Measurements from ENCODE around the gene CIDEB.
A peak's percentile ranks its signal among the peaks of the same experiment; 100 is the strongest.
"Not testable (repeated sequence)": the region's sequence is repeated elsewhere in the genome, so short reads cannot be mapped to it uniquely, and the experiment has no call there.

CIDEB gene

DNA sequence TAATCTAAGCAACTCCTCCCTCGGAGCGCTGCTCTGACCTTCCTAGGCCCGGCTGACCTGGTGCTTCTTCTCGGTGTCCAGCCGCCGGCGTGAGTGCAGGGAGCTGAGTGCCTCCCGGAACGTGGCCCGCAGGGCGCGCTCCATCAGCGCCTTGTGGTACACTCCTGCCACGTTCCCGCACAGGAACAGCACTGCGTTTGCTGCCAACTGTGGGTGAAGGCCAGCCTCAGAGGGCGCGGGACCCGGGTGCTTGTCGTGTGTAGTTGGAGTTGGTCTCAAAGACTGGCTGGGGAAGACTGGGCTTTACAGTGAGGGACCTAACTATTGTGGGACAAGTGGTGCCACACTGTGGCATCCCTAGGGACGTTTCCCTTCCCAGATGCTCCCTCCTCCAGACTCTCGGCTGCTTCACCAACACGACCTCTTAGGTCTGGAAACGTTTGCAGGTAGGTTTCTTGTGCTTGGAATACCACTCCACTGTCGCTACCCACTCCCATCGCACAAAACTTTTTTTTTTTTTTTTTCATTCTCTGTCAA is 24.0 kb upstream of the CIDEB start:
- DNase-seq = no peak

DNA sequence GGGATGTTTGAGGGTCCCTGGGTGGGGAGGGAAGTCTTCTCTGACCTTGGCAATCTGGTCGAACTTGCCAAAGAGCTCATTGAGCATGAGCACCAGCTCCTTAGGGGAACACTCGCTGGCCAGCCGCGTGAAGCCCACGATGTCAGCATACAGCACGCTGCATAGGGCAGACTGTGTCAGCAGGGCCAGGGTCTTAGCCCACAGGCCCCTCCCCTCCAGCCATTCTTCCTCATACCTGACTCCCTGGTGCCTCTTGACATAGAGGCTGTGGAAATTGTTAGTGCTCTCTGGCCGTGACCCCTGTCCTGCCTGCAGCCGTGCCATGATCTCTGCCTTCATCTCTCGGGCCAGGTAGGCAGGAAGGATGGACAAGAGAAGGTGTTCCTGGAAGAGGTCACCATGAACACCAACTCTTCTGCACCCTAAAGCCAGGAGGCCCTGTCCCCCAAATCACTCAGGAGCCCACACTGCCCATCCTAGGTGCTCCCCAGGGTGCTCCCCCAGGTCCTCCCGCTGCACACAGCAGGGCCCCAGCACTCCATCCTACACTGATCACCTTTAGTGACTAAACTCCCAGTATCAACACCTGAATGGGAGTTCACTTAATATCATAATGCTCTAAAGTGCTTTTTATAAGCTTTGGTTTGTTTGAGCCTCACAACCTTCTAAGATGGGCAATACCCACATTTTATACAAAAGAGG is 23.3 kb upstream of the CIDEB start:
- DNase-seq = no peak

DNA sequence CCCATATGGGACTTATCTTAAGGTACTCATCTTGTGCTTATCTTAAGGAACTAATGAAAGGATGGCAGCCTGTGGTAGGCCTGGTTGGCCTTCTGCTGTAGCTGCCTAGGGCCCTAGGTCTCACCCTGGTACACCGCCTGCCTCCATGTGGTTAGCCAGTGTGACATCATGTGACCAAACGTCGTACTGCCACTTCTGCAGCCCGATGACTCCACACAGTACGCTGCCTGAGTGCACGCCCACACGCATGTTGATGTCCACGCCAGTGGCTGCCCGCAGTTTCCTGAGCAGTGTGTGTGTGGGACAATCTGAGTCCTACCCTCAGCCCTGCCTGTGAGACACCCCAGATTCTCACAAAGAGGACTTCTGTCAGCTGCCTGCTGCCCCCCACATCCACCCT is 22.0 kb upstream of the CIDEB start:
- peak; percentile 71 for DNase-seq

DNA sequence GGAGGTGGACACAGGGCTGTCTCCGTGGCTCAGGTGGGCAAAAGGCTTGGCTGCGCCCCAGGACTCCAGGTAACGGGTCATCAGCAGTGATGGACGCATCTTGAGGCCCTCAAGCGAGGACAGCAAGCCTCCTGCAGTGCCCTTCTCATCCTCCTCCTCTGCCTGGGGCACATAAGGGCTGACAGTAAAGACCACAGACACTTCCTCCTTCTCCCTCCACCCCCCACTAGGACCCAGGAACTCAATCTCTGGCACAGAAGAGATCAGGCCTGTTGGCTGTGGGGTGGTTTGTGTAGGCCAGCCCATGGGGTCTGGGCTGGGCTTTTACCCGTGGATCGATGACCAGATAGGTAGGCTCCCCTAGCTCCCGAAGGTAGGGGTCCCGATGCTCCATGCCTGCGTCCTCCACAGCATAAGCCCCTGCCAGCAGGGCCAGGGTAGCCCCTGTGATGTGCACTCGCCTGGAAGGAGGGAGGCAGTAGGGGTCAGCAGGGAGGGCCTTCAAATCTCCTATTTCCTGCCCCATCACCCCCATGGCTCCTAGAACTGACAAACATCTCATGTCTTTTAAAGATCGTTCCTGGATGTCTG is 21.4 kb upstream of the CIDEB start:
- DNase-seq = no peak

DNA sequence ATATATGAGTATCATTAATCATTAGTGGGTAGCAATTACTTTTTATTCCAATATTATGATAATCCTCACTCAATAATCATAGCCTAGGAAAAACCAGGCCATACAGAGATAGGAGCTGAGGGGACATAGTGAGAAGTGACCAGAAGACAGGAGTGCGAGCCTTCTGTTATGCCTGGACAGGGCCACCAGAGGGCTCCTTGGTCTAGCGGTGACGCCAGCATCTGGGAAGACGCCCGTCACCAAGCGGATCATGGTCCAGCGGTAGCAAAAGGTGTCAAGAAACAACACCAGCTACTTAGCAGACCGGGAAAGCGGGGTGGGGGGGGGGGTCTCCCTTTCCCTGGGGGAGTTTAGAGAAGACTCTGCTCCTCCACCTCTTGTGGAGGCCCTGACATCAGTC is 20.1 kb upstream of the CIDEB start:
- not testable (repeated sequence) for DNase-seq

DNA sequence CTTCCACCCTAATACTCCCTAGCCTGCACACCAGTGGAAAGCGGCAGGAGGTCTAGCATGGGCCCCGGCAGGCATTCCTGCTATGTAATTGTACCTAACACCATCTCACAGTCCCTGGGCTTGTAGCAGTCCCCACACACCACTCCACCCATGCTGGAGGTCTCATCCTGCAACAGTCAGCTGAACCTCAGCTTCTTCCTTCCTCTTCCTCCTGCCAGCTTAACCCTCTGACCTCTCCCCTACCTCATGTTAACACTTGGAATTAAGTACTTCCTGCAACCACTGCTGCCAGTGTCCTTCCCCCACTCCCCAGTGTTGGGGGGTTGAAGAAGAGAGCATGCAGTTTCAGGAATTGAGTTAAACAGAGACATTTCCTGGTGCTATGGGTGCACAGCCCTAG is 19.5 kb upstream of the CIDEB start:
- no peak for DNase-seq

DNA sequence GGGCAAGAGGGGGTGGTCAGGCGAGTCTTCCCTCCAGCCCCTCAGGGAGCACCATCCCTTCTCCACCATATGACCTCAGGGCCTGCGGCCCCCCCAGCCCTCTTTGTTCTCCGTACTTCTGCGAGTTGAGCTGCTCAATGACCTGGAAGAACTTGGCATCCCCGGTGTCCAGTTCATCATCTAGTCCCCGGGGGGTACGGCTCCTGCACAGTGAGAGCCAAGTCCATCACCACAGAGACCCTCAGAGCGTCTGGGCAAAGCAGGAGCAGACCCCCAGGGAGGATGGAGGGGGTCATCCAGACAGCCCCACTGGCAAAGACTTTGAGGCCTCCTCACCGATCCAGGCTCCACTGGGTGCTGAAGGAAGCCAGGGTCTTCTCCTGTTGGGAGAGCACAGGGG is 18.2 kb upstream of the CIDEB start:
- DNase-seq = no peak

DNA sequence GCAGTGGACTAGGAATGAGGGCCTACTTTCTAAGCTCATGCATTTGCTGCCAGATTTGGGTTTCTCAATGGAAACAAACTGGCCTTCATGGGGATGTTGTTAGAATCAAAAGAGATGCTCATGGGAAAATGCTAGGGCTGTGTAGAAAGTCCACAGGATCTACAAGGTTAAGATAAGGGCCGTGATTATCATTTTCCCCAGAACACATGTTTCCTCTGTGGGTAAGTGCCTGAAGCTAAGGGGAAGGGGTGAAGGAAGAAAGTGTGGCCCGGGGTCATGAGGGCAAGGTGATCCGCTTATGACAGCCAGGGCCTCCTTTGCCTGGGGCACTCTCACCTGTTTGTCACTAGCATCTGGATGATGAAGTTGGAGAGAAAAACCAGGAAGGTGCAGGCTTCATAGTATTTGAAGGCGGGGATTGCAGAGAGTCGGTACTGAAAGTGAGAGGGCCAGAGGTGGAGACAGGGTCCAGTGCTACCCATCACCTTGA is 17.3 kb upstream of the CIDEB start:
- DNase-seq = no peak

DNA sequence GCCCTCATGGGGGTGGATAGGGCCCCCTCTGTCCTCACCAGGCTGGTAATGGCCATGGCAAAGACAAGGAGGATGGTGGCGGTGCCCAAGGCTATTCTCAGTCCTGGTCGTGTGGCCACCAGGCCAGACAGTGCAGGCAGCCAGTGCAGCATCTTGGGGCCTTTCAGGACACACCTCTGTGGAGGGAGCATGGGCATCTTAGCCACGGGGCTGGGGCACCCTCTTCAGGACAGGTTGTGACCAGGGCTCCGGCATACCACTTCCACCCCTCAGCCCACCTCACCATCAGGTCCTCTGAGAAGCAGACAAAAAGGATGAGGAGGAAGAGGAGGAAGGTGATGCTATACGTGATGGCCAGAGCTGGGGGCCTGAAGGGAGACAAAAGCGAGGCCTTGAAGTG is 16.2 kb upstream of the CIDEB start:
- DNase-seq = no peak

DNA sequence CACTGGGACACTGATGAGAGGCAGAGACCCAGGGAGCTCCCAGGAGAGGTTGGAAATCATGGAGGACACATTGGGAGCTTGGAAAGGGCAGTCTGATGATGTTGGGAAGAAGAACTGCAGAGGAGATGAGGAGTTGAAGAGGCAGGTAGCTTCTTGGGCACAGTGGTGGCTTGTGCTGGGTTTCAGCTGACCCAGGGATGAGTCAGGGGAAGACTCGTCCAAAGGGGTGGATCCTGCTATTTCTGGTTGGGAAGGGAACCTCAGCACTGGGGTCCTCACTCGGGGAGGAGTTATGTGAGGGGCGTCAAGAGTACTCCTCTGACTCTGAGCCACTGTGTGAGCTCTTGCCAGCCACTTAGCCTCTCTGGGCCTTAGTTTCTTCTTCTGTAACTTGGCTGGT is 15.6 kb upstream of the CIDEB start:
- DNase-seq = no peak

DNA sequence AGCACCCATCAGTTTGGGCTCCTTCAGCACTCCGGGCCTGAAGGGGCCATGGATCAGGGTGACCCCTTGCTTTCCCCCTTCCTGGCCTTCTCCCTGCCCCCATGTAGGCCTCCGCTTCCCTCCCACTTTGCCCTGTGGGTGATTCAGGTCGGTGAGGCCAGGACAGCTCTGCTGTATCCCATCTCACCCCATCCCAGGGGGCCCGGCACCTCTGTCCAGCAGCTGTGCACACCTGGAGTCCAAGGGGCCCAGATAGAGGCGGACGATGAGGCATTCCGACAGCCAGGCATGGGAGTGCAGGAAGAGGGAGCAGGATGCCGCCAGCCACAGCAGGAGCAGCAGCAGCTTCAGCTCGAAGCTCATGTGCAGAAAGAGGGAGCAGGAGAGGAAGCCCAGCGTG is 14.9 kb upstream of the CIDEB start:
- DNase-seq = no peak

DNA sequence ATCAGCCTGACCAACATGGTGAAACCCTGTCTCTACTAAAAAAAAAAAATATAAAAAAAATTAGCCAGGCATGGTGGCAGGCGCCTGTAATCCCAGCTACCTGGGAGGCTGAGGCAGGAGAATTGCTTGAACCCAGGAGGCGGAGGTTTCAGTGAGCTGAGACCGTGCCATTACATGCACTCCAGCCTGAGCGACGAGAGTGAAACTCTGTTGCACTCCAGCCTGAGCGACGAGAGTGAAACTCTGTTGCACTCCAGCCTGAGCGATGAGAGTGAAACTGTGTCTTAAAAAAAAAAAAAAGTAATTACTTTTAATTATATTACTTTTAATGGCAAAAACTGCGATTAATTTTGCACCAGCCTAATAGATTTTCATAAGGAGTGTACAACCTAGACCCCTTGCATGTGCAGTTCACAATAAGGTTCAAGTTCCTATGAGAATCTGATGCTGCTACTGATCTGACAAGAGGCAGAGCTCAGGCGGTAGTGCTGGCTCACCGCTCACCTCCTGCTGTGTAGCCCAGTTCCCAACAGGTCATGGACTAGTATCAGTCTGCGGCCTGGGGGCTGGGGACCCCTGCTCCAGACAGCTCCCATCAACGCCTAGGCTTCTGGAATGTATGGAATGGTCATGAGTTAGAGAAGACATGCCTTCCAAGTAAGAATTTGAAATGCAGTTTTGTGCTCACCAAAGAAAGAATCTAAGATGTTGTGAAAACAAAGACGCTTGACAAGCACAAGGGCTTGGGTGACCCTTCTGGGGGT is 13.6 kb upstream of the CIDEB start:
- no peak for DNase-seq

DNA sequence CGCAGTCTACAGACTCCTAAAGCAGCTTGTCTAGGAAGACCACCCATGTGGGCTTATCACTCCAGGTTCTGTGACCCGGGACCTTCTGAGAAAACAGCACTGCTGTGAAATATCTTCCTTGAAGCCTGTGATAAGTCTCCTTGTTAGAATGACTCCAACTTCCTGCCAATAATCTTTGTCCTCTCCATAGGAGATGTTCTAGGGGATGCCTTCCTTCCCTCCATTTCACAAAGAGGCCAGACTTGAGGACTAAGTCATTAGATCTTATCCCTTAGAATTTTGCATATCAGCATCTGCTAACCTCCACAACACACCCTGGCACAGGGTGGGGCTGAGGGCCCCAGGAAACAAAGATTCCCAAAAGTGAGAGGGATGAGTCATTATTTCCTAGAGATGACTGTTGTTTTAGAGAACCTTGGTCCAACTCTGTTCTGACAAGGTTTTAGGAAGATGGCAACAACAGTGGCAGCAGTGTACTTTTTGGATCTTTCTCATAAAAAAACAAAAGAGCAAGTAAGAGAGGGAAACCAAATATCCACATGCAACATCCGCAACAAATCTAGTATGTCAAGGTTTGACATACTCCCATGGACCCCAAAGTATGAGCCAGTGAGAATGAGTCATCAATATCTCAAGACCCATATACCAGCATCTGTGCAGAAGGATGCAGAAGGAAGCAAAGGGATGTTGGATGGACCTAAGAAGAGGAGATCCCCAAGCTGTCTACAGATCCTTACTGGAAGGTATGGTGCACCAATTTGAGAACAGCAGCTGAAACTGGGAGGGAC is 9.6 kb upstream of the CIDEB start:
- no peak for DNase-seq

DNA sequence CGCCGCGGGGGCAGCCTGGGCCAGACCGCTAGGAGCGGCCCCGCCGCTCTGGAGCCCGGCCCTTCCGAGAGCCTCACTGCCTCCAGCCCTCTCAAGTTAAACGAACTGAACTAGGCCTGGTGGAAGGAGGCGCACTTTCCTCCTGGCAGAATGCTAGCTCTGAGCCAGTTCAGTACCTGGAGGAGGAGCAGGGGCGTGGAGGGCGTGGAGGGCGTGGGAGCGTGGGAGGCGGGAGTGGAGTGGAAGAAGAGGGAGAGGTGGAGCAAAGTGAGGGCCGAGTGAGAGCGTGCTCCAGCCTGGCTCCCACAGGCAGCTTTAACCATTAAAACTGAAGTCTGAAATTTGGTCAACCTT is 8.8 kb upstream of the CIDEB start:
- DNase-seq = no peak

DNA sequence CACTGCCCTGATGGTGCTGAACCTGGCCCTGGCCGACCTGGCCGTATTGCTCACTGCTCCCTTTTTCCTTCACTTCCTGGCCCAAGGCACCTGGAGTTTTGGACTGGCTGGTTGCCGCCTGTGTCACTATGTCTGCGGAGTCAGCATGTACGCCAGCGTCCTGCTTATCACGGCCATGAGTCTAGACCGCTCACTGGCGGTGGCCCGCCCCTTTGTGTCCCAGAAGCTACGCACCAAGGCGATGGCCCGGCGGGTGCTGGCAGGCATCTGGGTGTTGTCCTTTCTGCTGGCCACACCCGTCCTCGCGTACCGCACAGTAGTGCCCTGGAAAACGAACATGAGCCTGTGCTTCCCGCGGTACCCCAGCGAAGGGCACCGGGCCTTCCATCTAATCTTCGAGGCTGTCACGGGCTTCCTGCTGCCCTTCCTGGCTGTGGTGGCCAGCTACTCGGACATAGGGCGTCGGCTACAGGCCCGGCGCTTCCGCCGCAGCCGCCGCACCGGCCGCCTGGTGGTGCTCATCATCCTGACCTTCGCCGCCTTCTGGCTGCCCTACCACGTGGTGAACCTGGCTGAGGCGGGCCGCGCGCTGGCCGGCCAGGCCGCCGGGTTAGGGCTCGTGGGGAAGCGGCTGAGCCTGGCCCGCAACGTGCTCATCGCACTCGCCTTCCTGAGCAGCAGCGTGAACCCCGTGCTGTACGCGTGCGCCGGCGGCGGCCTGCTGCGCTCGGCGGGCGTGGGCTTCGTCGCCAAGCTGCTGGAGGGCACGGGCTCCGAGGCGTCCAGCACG is 8.2 kb upstream of the CIDEB start:
- DNase-seq = no peak

DNA sequence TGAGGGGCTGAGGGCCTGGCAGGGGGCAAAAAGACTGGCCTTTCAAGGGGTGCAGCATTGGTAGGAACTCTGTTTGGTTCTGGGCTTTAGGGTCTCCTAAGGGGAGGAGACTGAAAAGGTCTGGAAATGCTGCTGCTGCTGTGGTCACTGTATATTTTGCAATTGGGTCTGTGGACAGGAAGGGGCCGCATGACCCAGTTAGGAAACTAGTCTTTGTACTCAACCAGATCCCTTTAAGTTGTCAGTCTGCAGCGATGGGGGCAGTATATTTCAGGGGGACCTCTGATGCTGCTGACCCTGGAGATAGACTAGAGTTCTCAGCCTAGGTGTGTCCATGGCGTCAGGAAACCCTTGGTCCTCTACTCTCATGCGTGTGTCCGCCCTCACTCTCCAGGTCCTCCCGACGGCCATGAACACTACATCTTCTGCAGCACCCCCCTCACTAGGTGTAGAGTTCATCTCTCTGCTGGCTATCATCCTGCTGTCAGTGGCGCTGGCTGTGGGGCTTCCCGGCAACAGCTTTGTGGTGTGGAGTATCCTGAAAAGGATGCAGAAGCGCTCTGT is 7.5 kb upstream of the CIDEB start:
- DNase-seq = no peak

DNA sequence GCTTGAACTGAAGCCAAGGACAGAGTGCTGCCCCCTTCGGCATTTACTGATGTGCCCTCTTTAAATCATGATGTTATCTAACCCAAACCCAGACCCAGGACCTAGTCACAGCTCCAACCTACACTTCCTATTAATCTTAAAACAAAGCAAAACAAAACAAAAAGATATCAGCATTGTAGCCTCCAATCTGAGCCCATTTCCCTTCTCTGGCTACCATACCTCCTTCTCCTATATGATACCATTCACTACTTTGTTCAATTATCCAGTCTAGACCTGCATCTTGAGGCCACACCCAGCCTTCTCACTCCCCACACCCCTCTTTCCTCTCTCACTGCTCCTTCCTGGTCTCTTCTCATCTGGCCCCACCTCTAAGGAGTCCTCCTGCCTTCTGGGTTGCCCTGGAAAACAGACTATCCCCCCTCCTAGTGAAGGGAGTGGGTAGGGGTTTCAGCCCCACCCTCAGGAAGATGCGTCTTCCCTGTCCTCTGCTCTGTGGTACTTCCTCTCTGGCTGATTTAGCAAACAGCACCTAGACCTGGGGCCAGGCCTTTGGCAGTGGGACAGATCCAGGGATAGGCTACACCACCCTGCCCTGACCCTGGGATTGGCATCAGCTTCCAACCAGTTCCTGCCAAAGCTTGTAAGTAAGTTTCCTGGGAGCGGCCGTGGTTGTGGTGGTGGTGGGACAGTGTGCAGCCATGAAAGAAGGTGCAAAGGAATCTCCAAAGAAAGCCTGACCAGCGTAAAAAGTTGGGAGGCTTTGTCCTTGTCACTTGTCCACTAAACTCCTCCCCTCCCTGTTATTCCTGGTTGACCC is 6.8 kb upstream of the CIDEB start:
- DNase-seq = no peak

DNA sequence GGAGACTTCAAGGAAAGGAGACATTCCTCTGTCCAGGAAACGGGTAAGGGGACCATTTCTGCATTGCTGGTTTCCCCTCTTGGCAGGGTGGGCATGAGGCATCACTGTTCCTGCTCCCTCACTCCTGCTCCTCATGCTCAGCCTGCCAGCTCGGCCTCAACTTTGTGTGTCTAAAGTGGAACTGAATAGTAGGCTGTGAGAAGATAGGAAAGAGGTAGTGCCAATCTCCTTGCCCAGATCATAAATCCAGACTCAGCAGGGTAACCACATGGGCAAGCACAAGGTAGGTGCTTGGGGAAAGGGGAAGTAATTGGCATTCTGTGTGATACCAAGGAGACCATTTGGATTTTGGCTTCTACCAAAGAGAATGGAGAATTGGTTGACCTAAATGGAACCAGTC is 6.1 kb upstream of the CIDEB start:
- no peak for DNase-seq

DNA sequence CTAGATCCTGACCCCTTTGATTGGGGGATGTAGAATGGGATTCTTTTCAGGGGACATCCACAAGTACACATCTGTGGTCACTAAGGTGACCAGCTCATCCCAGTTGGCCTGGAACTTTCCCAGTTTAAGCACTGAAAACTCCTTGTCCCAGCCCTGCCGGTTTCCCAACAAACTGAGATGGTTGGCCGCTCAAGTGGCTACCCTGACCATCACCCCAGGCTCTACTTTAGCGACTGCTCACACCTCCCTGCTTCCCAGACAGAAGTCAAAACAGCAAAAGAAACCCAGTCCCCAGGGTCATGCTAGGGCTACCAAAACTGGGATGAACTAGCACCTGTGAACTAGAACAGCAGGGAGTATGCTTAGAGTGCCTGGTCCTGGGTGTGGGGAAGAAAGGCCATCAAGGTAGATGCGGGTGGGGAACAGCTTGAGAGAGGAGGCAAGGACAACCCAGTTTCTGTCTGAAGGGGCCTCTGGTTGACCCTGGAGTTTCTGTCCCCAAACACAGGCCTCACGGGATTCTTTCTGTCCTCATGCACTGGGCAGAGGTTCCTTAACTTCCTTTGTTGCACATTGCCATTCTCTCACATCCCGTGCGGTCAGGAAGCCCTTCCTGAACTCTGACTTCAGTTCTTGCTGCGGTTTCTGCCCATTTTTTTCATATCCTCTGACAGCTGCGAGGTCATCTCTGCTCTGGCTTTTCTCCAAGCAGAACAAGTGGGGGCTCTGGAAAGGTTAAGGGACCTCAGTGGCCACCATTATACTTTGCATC is 5.1 kb upstream of the CIDEB start:
- DNase-seq = no peak
